HK-2 (cell line): ENCODE results near the gene SLC16A2.

Source experiments
- DNase-seq: peaks from one replicate; pipeline ENCODE4 v3.0.0-alpha.2; 2018; ENCODE audit not compliant: unreplicated experiment

The SLC16A2 gene

GRCh38 chrX:74536832-74537371 is 115.6 kb downstream of the SLC16A2 start:
- DNase-seq, result peak; percentile 59

- no peak for DNase-seq
Observed at GRCh38 chrX:74540635-74541249, 119.4 kb downstream of the SLC16A2 start.

- DNase-seq, result no peak
Observed at GRCh38 chrX:74545880-74546523, 124.7 kb downstream of the SLC16A2 start.

GRCh38 chrX:74546984-74547383 is 125.7 kb downstream of the SLC16A2 start:
- no peak for DNase-seq

- peak; percentile 85 for DNase-seq
Observed at GRCh38 chrX:74550295-74550802, 129.1 kb downstream of the SLC16A2 start.

GRCh38 chrX:74551934-74552333 is 130.6 kb downstream of the SLC16A2 start:
- no peak for DNase-seq

- DNase-seq, result no peak
Observed at GRCh38 chrX:74557378-74557777, 136.1 kb downstream of the SLC16A2 start.

- DNase-seq, result no peak
Observed at GRCh38 chrX:74578137-74578536, 156.8 kb downstream of the SLC16A2 start.

GRCh38 chrX:74579597-74580198 is 158.4 kb downstream of the SLC16A2 start:
- DNase-seq, result no peak
